AG04449 (cell line): ENCODE results near the gene MYO10.
A peak's percentile ranks its signal among the peaks of the same experiment; 100 is the strongest.

Experiments
- CTCF ChIA-PET: fragments of 350-600 bp; formaldehyde crosslinking; extraction: SDS; loops from one replicate; lab custom pipeline; 2021; ENCODE audit warnings: antibody characterized with exemption; lab: Yijun Ruan, JAX
- POLR2A ChIA-PET: fragments of 400-600, 350-600 bp; formaldehyde crosslinking; extraction: SDS; loops from one replicate; lab custom pipeline; 2020; ENCODE audit warnings: antibody characterized with exemption, inconsistent platforms; lab: Yijun Ruan, JAX
- DNase-seq: peaks from one replicate; pipeline ENCODE4 v3.0.0-alpha.2; 2010; ENCODE audit warnings: low read depth, low spot score
- H3K4me3 ChIP-seq: 2 replicates; pipeline ENCODE4 v1.5.1; 2011; ENCODE audit warnings: low read depth, mild to moderate bottlenecking, control low read depth, low read length
- CTCF ChIP-seq: IDR thresholded peaks from one replicate; pipeline ENCODE4 v1.5.1; 2011; ENCODE audit warnings: mild to moderate bottlenecking, moderate library complexity, low read length, control low read depth, inconsistent platforms; ENCODE audit not compliant: insufficient read depth; ENCODE audit errors: missing control alignments

MYO10 gene

GRCh38 chr5:16896767-16897166 is 39.3 kb downstream of the MYO10 start:
- DNase-seq = no peak
- CTCF ChIA-PET = interaction anchor here (0.7 to 1.0 kb wide), 3 partner anchors 11 to 291 kb away, joined by 3 to 4 read pairs (median 3); no protein-coding TSS in a partner anchor
- H3K4me3 ChIP-seq = no peak overlapping the region
- TF ChIP-seq CTCF = no peak
- POLR2A ChIA-PET = no interaction called here

GRCh38 chr5:16894236-16895057 is 41.6 kb downstream of the MYO10 start:
- peak; percentile 80 for DNase-seq
- ChIA-PET CTCF (interaction anchor here (0.8 to 1.2 kb wide), 3 partner anchors 238 to 309 kb away, joined by 4 to 5 read pairs (median 4); no protein-coding TSS in a partner anchor), POLR2A (no interaction called here)
- H3K4me3 ChIP-seq = no peak overlapping the region
- TF ChIP-seq CTCF = no peak

GRCh38 chr5:16891033-16891432 is 45.1 kb downstream of the MYO10 start:
- no peak for DNase-seq
- H3K4me3 ChIP-seq = no peak overlapping the region
- POLR2A ChIA-PET = no interaction called here
- TF ChIP-seq CTCF = no peak
- CTCF ChIA-PET = interaction anchor here (1.5 kb wide), 1 partner anchor 242 kb away, joined by 6 read pairs; no protein-coding TSS in a partner anchor

- ChIA-PET CTCF (interaction anchor here (0.8 to 1.1 kb wide), 4 partner anchors 8 to 300 kb away, joined by 3 to 5 read pairs (median 4); no protein-coding TSS in a partner anchor), POLR2A (no interaction called here)
- H3K4me3 ChIP-seq = no peak overlapping the region
- DNase-seq = no peak
- no peak for TF ChIP-seq CTCF
Observed at GRCh38 chr5:16889972-16890519, 46.0 kb downstream of the MYO10 start.

- ChIA-PET POLR2A (interaction anchor here (0.7 kb wide), 1 partner anchor 16 kb away, joined by 6 read pairs; no protein-coding TSS in a partner anchor), CTCF (interaction anchor here (0.8 to 1.6 kb wide), 5 partner anchors 9 to 301 kb away, joined by 3 to 6 read pairs (median 4); no protein-coding TSS in a partner anchor)
- no peak overlapping the region for H3K4me3 ChIP-seq
- no peak for TF ChIP-seq CTCF
- no peak for DNase-seq
Observed at GRCh38 chr5:16889203-16889971, 46.7 kb downstream of the MYO10 start.
